ENCODE data around the gene TMEM183A. TPM values are rescaled to one million over a fixed set of nuclear protein-coding genes. Genes with fewer than 3 reads are reported as not detected.
A peak's percentile ranks its signal among the peaks of the same experiment; 100 is the strongest.

TMEM183A gene
- total and polyA plus RNA-seq, 9 of the 15 experiments (the other 6 are each of a cell fraction or from before 2014, with no cell fraction given) = 23.4 to 190 (median 124) TPM

- TF ChIP-seq CC2D1A (IDR thresholded peaks at IDR 0.05) (0 out of 2 replicates have a peak, but pooled peaks have one; percentile 54), GABPB1 (CRISPR knock-in tag; IDR thresholded peaks at IDR 0.05) (no peak), L3MBTL2 (IDR thresholded peaks at IDR 0.05) (peak; percentile 23; the same call in 1 of the 2 replicates), ARID2 (IDR thresholded peaks at IDR 0.05) (0 out of 2 replicates have a peak, but pooled peaks have one; percentile 31), AFF1 (IDR thresholded peaks at IDR 0.05; ENCODE audit: low read depth in 1 of 2, partially characterized antibody in 2 of 2) (peak; percentile 33 to 54), NR4A1 (CRISPR knock-in tag; IDR thresholded peaks at IDR 0.05) (no peak), NR4A1 (tag; IDR thresholded peaks at IDR 0.05) (no peak), SMARCA4 (IDR thresholded peaks at IDR 0.05) (peak; percentile 64), HMBOX1 (IDR thresholded peaks at IDR 0.05) (no peak), RFX7 (CRISPR knock-in tag; IDR thresholded peaks at IDR 0.05) (0 out of 2 replicates have a peak, but pooled peaks have one; percentile 49), ATF1 (CRISPR knock-in tag; IDR thresholded peaks at IDR 0.05) (no peak), ATF1 (tag; IDR thresholded peaks at IDR 0.05) (0 out of 2 replicates have a peak, but pooled peaks have one; percentile 25), GATAD2A (IDR thresholded peaks at IDR 0.05) (peak; percentile 33; the same call in 1 of the 2 replicates), E2F8 (IDR thresholded peaks at IDR 0.05; ENCODE audit: low read depth, partially characterized antibody) (peak; percentile 38), TAF15 (IDR thresholded peaks at IDR 0.05; ENCODE audit: low read depth, low read length) (no peak), ZNF507 (tag; conservative IDR thresholded peaks at IDR 0.05) (no peak), BACH1 (tag; IDR thresholded peaks at IDR 0.05) (0 out of 2 replicates have a peak, but pooled peaks have one; percentile 29), PKNOX1 (IDR thresholded peaks at IDR 0.05) (0 out of 2 replicates have a peak, but pooled peaks have one; percentile 14), NEUROD1 (IDR thresholded peaks at IDR 0.05; ENCODE audit: borderline replicate concordance, low read depth, low read length, partially characterized antibody) (no peak), ZFP1 (CRISPR knock-in tag; IDR thresholded peaks at IDR 0.05) (no peak)
These were observed 8.1 kb upstream of the TMEM183A start (continued) for GRCh38 chr1:202998836-202999750.
